ENCODE results near the gene B2M. TPM values are rescaled to one million over a fixed set of nuclear protein-coding genes. Genes with fewer than 3 reads are reported as not detected.

The B2M gene
- total and polyA plus RNA-seq, 10 of the 15 experiments (the other 5 are each of a cell fraction or from before 2014, with no cell fraction given) = 2,901 to 22,794 (median 8,374) TPM

DNA sequence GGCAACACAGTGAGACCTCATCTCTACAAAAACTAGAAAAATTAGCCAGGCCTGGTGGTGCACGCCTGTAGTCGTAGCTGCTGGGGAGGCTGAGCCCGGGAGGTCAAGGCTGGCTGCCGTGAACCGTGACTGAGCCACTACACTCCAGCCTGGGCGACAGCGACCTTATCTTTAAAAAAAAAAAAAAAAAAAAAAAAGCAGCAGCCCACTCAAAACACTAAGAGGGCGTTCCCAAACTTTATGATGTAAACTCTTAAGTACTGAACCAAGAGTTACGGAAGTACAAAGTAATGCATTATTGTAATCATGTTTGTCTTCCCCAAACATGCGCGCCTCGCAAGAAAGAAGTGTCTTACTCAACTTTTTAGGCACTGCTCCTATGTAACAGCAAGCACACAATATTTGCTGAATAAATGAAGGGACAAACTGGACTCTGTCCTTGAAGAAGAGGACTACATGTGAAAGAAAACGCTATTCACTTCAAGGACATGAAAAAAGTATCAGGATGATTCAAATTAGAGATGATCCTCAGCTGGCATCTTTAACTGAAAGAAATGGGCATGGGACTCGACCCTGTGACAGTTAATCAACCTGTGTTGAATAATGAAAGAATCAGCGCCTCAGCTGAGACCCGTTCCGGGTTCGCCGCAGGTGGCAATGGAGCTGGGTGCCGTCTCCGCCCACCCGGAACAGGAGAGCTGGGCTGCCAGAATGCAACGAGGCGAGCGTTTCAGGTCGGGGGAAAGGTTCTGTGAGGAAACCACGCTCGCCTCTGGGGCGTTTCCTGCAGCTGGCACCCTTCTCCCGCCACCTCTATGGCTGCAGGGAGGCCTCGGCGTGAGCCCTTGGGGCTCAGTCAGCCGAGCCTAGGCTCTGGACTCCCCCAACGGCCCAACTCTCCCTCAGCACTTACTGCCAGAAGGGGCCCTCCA lies 48.6 kb upstream of the B2M start:
- BruUV-seq (replicated peaks) = TSS peak; percentile 83
- Histone ChIP-seq H3K4me2 (ENCODE audit: control insufficient read depth, insufficient read depth) (peak overlapping the region; percentile 72), H3K27ac (ENCODE audit: control insufficient read depth, insufficient read depth) (peak overlapping the region; percentile 98), H3K9ac (ENCODE audit: control insufficient read depth, insufficient read depth, low read length) (peak overlapping the region; percentile 98), H3K79me2 (ENCODE audit: control insufficient read depth, insufficient read depth, low read length) (peaks cover 64% of the 10 kb centered on the region), H3K36me3 (ENCODE audit: control insufficient read depth in 2 of 2, insufficient read depth in 2 of 2, low read length in 1 of 2) (no peaks in the 10 kb centered on the region), H2AFZ (ENCODE audit: control insufficient read depth, low read depth, low read length) (peak overlapping the region; percentile 63), H4K20me1 (ENCODE audit: control insufficient read depth, insufficient read depth) (no peaks in the 10 kb centered on the region), H3K27me3 (replicated peaks in 1 of 2; ENCODE audit: control insufficient read depth in 2 of 2, insufficient read depth in 2 of 2, low read length in 1 of 2) (no peaks in the 10 kb centered on the region), H3K4me1 (ENCODE audit: control insufficient read depth, insufficient read depth, low read length) (peaks cover 32% of the 10 kb centered on the region), H3K9me3 (replicated peaks; ENCODE audit: control insufficient read depth, insufficient read depth, low read length) (no peaks in the 10 kb centered on the region), H3K4me3 (peak overlapping the region; percentile 89)
- in situ Hi-C loops (cut with MboI) = no loop called here
- DNase-seq (ENCODE audit: low read depth, low spot score) = peak; percentile 61
- peak; percentile 79 for ATAC-seq
- RAD21 ChIA-PET (ENCODE audit: unreplicated experiment) = interaction anchor here (0.6 to 18.1 kb wide), 19 partner anchors 15 to 192 kb away, joined by 3 to 680 read pairs (median 5); partner anchors contain the start of genes B2M, PATL2 and TRIM69
- POLR2A ChIA-PET = interaction anchor here (0.7 to 11.4 kb wide), 12 partner anchors 10 to 126 kb away, joined by 3 to 255 read pairs (median 8); partner anchors contain the start of genes B2M, EIF3J, PATL2 and TRIM69
- intact Hi-C loops (cut with micrococcal nuclease; ENCODE audit: unreplicated experiment) = loop anchor here (1.0 to 5.0 kb wide), 5 partner anchors 49 to 190 kb away; partner anchors contain the start of genes B2M, PATL2 and TRIM69
- peak; percentile 27 for FAIRE-seq
- WGBS (ENCODE audit: insufficient coverage, insufficient replicate concordance, low lambda C conversion rate, missing lambda C conversion rate) = under 1% methylated on average over 33 of the region's 34 CpGs
- CTCF ChIA-PET = interaction anchor here (0.6 to 10.2 kb wide), 23 partner anchors 10 to 374 kb away, joined by 3 to 454 read pairs (median 6); partner anchors contain the start of genes B2M, GOLM2, PATL2 and TRIM69
- SMC1A ChIA-PET (ENCODE audit: uncharacterized antibody, unreplicated experiment) = interaction anchor here (0.6 to 12.4 kb wide), 19 partner anchors 15 to 118 kb away, joined by 3 to 383 read pairs (median 6); partner anchors contain the start of genes B2M, PATL2 and TRIM69
- TF ChIP-seq NBN (IDR thresholded peaks at IDR 0.05) (no peak), NFYA (IDR thresholded peaks at IDR 0.05; ENCODE audit: borderline replicate concordance, low read depth, low read length) (no peak), ZSCAN29 (IDR thresholded peaks at IDR 0.05) (no peak), EP300 (IDR thresholded peaks at IDR 0.05; ENCODE audit: borderline replicate concordance in 1 of 2, control insufficient read depth in 1 of 2, low read depth in 2 of 2, low read length in 2 of 2) (no peak; a peak in 1 of 4 replicates), DPF2 (IDR thresholded peaks at IDR 0.05) (no peak), IRF4 (IDR thresholded peaks at IDR 0.05; ENCODE audit: low read depth, low read length) (no peak), SUPT20H (IDR thresholded peaks at IDR 0.05; ENCODE audit: borderline replicate concordance, control insufficient read depth, low read depth, low read length) (no peak), SMAD5 (IDR thresholded peaks at IDR 0.05; ENCODE audit: low read depth) (no peak; the same call in none of the 2 replicates), GABPA (IDR thresholded peaks at IDR 0.05; ENCODE audit: low read depth) (no peak), RFX5 (IDR thresholded peaks at IDR 0.05; ENCODE audit: low read depth, low read length) (no peak), SMAD1 (IDR thresholded peaks at IDR 0.05; ENCODE audit: low read depth, partially characterized antibody) (no peak), CHD2 (IDR thresholded peaks at IDR 0.05; ENCODE audit: borderline replicate concordance, low read depth, low read length) (no peak), SMC3 (IDR thresholded peaks at IDR 0.05; ENCODE audit: borderline replicate concordance, low read length) (no peak)
- TF ChIP-seq, protein P1, sequence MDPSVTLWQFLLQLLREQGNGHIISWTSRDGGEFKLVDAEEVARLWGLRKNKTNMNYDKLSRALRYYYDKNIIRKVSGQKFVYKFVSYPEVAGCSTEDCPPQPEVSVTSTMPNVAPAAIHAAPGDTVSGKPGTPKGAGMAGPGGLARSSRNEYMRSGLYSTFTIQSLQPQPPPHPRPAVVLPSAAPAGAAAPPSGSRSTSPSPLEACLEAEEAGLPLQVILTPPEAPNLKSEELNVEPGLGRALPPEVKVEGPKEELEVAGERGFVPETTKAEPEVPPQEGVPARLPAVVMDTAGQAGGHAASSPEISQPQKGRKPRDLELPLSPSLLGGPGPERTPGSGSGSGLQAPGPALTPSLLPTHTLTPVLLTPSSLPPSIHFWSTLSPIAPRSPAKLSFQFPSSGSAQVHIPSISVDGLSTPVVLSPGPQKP (IDR thresholded peaks at IDR 0.05; ENCODE audit: low read depth, low read length) = no peak
- TF ChIP-seq, protein P2, sequence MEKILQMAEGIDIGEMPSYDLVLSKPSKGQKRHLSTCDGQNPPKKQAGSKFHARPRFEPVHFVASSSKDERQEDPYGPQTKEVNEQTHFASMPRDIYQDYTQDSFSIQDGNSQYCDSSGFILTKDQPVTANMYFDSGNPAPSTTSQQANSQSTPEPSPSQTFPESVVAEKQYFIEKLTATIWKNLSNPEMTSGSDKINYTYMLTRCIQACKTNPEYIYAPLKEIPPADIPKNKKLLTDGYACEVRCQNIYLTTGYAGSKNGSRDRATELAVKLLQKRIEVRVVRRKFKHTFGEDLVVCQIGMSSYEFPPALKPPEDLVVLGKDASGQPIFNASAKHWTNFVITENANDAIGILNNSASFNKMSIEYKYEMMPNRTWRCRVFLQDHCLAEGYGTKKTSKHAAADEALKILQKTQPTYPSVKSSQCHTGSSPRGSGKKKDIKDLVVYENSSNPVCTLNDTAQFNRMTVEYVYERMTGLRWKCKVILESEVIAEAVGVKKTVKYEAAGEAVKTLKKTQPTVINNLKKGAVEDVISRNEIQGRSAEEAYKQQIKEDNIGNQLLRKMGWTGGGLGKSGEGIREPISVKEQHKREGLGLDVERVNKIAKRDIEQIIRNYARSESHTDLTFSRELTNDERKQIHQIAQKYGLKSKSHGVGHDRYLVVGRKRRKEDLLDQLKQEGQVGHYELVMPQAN (conservative IDR thresholded peaks at IDR 0.05) = no peak; the same call in 1 of the 2 replicates
- TF ChIP-seq, protein P3, sequence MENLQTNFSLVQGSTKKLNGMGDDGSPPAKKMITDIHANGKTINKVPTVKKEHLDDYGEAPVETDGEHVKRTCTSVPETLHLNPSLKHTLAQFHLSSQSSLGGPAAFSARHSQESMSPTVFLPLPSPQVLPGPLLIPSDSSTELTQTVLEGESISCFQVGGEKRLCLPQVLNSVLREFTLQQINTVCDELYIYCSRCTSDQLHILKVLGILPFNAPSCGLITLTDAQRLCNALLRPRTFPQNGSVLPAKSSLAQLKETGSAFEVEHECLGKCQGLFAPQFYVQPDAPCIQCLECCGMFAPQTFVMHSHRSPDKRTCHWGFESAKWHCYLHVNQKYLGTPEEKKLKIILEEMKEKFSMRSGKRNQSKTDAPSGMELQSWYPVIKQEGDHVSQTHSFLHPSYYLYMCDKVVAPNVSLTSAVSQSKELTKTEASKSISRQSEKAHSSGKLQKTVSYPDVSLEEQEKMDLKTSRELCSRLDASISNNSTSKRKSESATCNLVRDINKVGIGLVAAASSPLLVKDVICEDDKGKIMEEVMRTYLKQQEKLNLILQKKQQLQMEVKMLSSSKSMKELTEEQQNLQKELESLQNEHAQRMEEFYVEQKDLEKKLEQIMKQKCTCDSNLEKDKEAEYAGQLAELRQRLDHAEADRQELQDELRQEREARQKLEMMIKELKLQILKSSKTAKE (IDR thresholded peaks at IDR 0.05; ENCODE audit: low read depth, poor library complexity, severe bottlenecking) = peak; percentile 16
